ENCODE results near the gene MATN4.
A peak's percentile ranks its signal among the peaks of the same experiment; 100 is the strongest.

GRCh38 chr20:45290677-45291355 lies 17.3 kb downstream of the MATN4 start:
- no peak for TF ChIP-seq ELF4 (CRISPR knock-in tag; IDR thresholded peaks at IDR 0.05; ENCODE audit: low read depth)
- no peak for TF ChIP-seq E2F5 (CRISPR knock-in tag; IDR thresholded peaks at IDR 0.05)
- no peak for TF ChIP-seq ATF3 (CRISPR knock-in tag; conservative IDR thresholded peaks at IDR 0.05)
- peak; percentile 84 for TF ChIP-seq CTCF (IDR thresholded peaks at IDR 0.05)
- TF ChIP-seq AFF4 (CRISPR knock-in tag; IDR thresholded peaks at IDR 0.05; ENCODE audit: borderline replicate concordance) = no peak
- no peak for TF ChIP-seq EMX1 (CRISPR knock-in tag; IDR thresholded peaks at IDR 0.05)
- no peak for TF ChIP-seq USF1 (CRISPR knock-in tag; IDR thresholded peaks at IDR 0.05)

Measured in WTC11 (cell line).